GF-D8 (cell line): ENCODE measurements around the gene ABHD17A.

Source experiments
- DNase-seq: peaks from one replicate; lab custom pipeline; 2025; lab: John Stamatoyannopoulos, UW

The ABHD17A gene

GRCh38 chr19:1863638-1864479 lies 21.4 kb downstream of the ABHD17A start:
- peak; percentile 83 for DNase-seq

GRCh38 chr19:1863328-1863637 lies 22.0 kb downstream of the ABHD17A start, which contains the start of gene KLF16:
Gene KLF16, minus strand, starts transcription at chr19:1863579. Its CDS starts 82 bp downstream, at chr19:1863497.
- no peak for DNase-seq

- DNase-seq, result no peak
Measured at GRCh38 chr19:1862424-1863327, 22.6 kb downstream of the ABHD17A start.

GRCh38 chr19:1862068-1862423 lies 23.2 kb downstream of the ABHD17A start:
- DNase-seq, result no peak

GRCh38 chr19:1861599-1862031 lies 23.7 kb downstream of the ABHD17A start:
- no peak for DNase-seq

GRCh38 chr19:1860821-1861598 lies 24.3 kb downstream of the ABHD17A start:
- DNase-seq, result no peak

- DNase-seq, result peak; percentile 10
Measured at GRCh38 chr19:1860042-1860775, 25.1 kb downstream of the ABHD17A start.

- DNase-seq, result no peak
Measured at GRCh38 chr19:1859331-1859781, 25.9 kb downstream of the ABHD17A start.

- DNase-seq, result no peak
Measured at GRCh38 chr19:1858412-1859081, 26.7 kb downstream of the ABHD17A start.

GRCh38 chr19:1857648-1858326 lies 27.5 kb downstream of the ABHD17A start:
- DNase-seq, result peak; percentile 31

- DNase-seq, result peak; percentile 81
Measured at GRCh38 chr19:1856698-1857603, 28.3 kb downstream of the ABHD17A start.

GRCh38 chr19:1856345-1856697 lies 29.0 kb downstream of the ABHD17A start:
- DNase-seq, result no peak

- DNase-seq, result no peak
Measured at GRCh38 chr19:1855828-1856255, 29.5 kb downstream of the ABHD17A start.

GRCh38 chr19:1855040-1855827 lies 30.1 kb downstream of the ABHD17A start:
- peak; percentile 87 for DNase-seq

GRCh38 chr19:1854542-1855039 lies 30.7 kb downstream of the ABHD17A start:
- DNase-seq, result no peak

- DNase-seq, result no peak
Measured at GRCh38 chr19:1854039-1854541, 31.2 kb downstream of the ABHD17A start.

GRCh38 chr19:1853295-1854038 lies 31.8 kb downstream of the ABHD17A start:
- DNase-seq, result peak; percentile 50
